T-helper 1 cell treated with Interleukin-12 subunit alpha and Interleukin-12 subunit beta and Interleukin-4 antibody, amounts not matched to agents 30 ng/mL and 1 ng/mL, for 36 hours (primary cell): Measurements from ENCODE around the gene AGGF1. TPM values are rescaled to one million over a fixed set of nuclear protein-coding genes. Genes with fewer than 3 reads are reported as not detected.
"Not testable (repeated sequence)": the region's sequence is repeated elsewhere in the genome, so short reads cannot be mapped to it uniquely, and the experiment has no call there.

Source experiments
- intact Hi-C: fragments of 100-400 bp; cut with micrococcal nuclease; formaldehyde crosslinking; loops from one replicate; pipeline ENCODE4 v1.15.1; 2024
- total RNA-seq: library from RNA; stranded (reverse); gene quantifications from 2 replicates; pipeline ENCODE4 v1.2.3, GENCODE V29; 2022

Gene AGGF1, protein sequence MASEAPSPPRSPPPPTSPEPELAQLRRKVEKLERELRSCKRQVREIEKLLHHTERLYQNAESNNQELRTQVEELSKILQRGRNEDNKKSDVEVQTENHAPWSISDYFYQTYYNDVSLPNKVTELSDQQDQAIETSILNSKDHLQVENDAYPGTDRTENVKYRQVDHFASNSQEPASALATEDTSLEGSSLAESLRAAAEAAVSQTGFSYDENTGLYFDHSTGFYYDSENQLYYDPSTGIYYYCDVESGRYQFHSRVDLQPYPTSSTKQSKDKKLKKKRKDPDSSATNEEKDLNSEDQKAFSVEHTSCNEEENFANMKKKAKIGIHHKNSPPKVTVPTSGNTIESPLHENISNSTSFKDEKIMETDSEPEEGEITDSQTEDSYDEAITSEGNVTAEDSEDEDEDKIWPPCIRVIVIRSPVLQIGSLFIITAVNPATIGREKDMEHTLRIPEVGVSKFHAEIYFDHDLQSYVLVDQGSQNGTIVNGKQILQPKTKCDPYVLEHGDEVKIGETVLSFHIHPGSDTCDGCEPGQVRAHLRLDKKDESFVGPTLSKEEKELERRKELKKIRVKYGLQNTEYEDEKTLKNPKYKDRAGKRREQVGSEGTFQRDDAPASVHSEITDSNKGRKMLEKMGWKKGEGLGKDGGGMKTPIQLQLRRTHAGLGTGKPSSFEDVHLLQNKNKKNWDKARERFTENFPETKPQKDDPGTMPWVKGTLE
- total RNA-seq: 25.4 and 26.7 TPM in 2 replicates

DNA sequence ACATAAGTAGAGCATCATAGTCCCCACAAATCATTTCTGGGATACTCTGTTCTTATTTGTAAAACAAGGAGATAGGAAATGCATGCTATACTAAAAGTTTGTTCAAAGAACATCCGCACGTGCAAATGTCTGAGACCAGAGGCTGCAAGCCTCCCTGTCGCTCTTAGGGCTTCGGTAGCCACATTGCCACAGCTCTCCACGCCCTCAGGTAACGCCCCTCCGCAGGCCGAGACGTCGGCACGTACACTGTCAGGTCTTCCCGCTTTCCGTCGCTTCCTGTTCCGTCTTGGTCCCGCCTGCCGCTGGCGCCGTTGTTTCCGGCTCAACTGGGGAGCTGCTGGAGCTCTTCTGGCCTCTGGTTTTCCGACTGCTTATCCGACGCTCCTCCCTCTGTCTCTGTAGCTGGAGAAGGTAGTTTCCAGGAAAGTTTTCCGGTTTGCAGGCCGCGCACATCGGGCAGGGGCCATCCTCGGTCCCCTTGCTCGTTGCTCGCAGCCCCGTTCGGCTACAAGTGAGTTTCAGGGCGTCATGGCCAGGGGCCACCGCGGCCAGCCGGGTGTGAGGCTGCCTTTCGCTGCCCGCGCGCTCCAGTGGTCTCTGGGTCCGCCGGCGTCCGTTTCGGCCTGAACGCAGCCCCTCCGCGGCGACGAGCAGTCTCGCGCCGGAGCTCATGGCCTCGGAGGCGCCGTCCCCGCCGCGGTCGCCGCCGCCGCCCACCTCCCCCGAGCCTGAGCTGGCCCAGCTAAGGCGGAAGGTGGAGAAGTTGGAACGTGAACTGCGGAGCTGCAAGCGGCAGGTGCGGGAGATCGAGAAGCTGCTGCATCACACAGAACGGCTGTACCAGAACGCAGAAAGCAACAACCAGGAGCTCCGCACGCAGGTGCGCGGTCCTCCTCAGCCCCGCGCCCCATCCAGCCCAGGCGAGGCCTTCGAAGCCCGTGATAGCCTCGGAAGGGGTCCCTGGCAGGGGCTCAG is at the start of gene AGGF1:
AGGF1 (plus strand) TSS at position 308 of the 975 bp plus-strand sequence; CDS start at position 671, 363 bp downstream.
- intact Hi-C loops: loop anchor here (1.0 to 10.0 kb wide), 14 partner anchors 56 to 1976 kb away; partner anchors contain the start of genes AP3B1, ARSB, CERT1 and GCNT4

DNA sequence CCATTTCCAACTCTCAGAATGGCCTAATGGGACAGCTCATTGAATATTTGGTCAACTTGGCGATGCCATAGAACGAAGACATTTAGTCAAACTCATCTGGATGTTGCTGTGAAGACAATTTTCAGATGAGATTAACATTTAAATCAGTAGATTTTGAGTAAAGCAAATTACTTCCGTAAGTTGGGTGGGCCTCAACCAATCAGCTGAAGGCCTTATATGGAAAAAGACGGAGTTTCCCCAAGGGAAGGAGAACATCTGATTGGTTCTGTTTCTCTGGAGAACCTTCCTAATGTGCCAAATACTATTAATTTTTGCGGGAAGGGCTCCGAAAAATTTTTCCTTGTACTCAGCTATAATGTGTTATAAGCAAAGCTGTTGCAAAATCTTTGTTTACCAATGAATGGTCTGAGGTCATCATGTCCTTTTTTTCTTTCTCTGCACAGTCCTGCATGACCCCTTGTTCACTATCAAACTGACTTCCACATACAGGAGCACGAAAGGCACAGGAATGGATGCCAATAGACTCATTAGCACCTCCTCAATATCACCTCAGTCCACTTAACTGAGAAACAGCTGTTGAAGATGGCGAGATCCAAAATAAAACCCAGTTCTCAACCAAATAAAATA is 49.6 kb upstream of the AGGF1 start:
- intact Hi-C loops: no loop called here

DNA sequence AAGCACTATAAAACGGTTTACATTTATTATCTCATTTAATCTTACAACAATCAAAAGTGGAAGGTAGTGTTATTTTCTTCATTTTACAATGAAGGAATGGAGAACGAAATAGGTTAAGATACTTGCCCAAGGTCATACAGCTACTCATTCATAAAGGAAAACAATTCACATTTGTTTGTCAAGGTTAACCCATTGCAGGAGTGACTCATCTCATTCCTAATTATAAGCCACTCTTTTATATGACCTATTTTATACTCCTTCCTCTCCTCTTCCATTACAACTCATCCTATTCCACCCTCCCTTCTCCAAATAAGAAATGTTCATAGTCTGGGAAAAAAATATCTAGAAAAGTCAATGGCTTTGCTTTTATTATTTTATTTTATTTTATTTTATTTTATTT is 47.8 kb upstream of the AGGF1 start:
- intact Hi-C loops: no loop called here

DNA sequence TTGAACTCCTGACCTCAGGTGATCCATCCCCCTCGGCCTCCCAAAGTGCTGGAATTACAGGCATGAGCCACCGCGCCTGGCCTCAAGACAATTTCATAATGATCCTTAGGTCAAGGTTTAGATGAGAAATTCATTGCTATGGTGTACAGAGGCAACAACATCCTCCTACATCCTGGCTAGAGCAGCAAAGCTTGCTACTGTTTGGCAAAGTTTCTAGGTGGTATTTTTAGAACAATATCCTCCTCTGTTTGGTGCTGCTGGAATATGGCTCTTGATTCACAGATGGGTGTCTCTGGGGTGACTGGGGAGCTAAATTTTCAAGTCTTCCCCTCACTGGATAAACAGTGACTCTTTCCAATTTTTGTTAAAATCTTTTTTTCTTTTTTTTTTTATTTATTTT is 46.7 kb upstream of the AGGF1 start:
- intact Hi-C loops: no loop called here

DNA sequence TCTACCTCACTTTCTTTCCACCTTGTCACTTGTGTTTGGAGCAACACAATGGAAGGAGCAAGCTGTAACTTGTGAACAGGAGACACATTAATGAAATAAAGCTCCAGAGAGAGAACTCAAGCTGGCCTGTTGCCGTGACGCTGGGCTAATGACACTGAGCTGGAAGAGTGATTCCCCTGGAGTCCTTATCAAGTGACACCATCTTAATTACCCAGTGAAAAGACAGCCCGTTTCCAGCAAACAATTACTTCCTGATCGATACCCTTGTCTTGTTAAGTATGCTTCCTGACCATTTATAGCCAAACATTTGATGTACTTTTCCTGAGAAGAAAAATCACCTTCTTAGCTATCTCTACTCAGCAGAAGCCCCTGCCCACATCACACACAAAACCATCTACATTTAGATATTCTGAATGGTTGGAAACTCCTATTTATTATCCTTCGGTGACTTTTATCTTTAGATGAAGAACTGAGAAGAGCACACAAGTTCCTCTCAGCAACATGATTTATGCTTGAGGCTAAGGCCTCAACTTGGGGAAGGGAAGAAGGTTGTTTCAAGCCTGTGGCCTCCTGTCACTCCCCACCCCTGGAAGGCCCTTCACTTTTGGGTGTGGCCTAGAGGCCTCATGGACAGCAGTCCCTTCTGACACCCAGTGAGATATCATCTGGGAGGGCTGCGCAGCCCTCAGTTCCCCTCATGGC is 43.2 kb upstream of the AGGF1 start:
- intact Hi-C loops: no loop called here

DNA sequence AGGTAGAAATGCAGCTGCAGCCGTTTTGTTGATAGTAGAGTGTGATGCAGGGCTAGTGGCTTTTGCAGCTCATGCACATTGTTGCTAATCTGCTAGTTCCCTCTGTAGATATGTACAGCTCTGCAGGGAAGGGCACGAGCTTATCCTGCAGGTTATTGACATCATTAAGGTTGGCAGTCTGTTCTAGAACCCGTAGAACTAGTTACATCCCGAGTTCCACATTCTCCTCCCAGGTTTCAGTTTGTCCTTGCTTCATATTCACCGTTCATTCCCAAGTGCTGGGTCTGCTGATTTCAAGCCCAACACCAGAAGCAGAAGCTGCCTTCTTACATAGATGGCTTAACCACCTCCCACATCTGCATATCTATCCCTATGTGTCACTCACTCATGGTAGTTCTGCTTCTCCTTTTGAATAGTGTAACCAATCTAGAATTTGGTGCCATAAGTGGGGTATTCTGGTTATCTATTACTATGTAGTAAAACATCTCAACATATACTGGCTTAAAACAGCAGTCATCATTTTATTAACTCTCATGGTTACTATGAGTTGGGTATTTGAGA is 39.2 kb upstream of the AGGF1 start:
- intact Hi-C loops: no loop called here

DNA sequence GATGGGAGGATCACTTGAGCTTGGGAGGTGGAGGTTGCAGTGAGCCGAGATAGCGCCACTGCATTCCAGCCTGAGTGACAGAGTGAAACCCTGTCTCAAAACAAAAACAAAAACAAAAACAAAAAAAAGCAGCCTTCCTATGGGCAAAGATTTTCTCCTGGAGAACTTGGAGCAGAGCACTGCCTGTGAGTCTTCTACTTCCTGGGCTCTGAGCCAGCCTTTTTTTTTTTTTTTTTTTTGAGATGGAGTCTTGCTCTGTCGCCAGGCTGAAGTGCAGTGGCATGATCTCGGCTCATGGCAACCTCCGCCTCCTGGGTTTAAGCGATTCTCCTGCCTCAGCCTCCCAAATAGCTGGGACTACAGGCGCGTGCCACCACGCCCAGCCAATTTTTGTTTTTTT is 36.8 kb upstream of the AGGF1 start:
- intact Hi-C loops: not testable (repeated sequence)

DNA sequence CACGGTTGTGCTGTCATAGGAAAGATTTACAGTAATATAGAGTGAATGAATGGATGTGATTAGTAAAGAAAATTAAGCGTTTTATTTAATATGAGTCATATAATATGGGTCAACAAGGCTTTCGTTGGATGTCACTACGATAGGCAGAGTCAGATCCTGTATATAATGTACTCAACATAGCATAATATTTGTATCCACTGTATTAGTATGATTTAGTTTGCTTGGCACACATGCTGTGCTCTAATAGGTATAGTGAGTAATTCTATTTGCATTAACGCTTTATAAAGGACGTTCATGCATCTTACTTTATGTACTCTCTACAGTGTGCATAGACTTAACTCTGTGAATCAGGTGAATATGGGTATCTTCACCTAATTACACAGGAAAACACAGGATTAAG is 35.9 kb upstream of the AGGF1 start:
- intact Hi-C loops: no loop called here

DNA sequence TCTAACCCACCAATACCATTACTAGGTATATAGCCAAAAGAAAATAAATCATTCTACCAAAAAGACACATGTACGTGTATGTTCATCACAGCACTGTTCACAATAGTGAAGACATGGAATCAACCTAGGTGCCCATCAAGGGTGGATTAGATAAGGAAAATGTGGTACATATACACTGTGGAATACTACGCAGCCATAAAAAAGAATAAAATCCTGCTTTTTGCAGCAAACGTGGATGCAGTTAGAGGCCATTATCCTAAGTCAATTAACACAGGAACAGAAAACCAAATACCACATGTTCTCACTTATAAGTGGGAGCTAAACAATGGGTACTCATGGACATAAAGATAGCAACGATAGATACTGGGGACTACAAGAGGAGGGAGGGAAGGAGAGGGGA is 32.0 kb upstream of the AGGF1 start:
- intact Hi-C loops: not testable (repeated sequence)

DNA sequence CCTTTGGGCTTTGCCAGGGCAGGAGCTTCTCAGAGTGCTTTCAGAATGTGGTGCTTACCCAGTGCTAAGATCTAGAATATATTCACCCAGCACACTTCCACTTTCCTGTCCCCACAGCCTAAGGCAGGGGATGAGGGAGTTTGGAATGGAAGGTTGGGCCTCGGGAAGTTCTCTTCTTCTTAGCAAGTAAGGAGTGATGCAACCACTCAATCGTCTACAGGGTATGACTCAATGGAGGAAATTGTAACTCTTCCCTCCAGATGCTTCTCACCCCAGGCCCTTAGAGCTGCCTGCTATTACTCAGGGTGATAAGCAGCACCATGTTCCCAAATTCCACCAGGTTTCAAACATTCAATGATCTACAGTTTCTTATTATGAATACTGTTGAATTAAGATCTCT is 30.8 kb upstream of the AGGF1 start:
- intact Hi-C loops: no loop called here

DNA sequence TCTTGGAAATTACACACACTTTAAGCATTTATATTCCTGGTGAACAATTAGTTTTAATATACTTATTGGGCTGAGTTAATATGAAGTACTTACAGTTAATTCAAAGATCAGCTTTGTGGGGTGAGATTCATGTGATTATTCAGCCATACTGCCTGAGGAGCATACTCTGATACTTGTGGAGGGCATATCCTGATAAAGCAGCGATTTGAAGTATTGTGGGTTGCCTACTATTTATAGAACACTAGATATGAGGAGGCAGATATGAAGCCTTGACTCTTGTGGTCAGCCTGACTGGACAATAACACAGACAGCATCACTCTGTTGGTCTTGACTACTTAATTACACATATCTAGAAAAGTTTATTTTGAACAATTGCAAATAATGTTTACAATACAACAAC is 27.0 kb upstream of the AGGF1 start:
- intact Hi-C loops: no loop called here

DNA sequence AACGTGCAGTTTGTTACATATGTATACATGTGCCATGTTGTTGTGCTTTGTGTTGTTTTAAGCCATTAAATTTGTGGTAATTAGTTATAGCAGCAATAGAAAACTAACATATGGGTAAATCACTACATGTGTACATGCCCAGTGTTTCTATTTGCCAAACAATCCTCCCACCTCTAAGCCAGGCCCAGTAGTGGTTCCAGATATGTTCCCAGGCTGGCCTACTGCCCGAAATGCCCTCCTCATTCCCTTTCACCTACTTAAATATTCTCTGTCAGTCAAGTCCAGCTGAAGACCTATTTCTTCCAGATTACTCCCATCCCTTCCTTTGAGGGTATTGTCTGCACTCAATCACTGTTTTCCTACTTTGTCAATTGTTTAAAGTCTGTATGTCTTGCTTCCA is 24.1 kb upstream of the AGGF1 start:
- intact Hi-C loops: no loop called here

DNA sequence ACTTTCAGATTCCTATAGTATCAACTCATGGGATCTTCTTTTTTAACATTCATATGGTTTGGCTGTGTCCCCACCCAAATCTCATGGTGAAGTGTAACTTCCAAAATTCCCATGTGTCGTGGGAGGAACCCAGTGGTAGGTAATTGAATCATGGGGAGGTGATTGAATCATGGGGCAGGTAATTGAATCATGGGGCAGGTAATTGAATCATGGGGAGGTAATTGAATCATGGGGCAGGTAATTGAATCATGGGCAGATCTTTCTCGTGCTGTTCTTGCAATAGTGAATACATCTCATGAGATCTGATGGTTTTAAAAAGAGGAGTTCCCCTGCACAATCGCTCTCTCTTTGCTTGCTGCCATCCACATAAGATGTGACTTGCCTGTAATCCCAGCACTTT is 21.8 kb upstream of the AGGF1 start:
- intact Hi-C loops: no loop called here

DNA sequence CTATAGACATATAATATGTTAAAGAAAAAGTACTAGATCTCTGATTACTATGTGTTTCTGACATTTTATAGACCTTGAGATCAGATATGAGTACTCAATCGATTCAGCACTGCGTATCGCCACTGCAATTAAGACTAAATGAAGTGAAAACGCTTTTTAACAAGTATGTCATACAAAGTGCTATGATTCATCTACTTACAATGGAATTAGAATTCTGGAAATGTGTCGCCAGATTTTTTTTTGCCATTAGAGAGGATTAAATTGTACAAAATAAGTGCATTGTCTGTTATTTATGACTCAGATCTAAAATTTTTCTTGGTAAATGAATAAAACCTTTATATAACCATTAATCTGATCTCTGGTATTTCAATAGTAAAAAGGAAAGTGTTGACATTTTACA is 20.0 kb upstream of the AGGF1 start:
- intact Hi-C loops: no loop called here

DNA sequence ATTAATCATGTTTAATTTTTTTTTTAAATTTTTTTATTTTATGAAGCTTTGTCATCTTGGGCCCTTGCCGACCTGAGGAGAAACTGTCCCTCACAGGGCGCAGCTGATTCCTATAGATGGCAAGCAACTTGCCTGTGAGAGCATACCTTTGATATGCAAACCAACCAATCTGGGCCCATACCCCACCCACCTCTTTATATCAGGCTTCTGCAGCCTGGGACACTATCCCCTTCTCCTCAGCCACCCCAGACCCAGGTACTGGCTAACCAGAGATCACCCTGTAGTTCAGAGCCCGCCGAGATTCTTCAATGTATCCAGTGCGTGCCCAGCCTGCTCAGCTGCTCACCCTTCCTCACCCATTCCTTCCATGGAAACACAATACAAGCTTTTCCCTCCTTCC is 18.7 kb upstream of the AGGF1 start:
- intact Hi-C loops: no loop called here

DNA sequence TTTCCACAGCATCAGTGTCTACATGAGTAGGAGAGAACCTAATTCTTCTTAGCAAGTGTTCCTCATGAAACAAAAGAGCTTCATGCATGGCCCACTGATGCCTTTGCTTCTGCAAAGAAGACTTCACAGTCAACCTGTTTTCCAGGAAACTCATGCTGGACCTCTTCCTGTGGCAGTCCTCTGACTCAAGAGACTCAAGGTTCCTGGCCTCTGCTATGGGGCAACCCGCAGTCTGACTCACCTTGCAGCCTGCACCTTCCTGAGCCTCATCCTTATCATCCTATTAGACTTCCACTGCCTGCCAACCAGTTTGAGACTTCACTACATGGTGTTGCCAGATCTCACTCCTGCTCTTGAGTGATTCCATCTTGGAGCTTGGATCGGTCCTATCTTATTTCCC is 17.6 kb upstream of the AGGF1 start:
- intact Hi-C loops: no loop called here

DNA sequence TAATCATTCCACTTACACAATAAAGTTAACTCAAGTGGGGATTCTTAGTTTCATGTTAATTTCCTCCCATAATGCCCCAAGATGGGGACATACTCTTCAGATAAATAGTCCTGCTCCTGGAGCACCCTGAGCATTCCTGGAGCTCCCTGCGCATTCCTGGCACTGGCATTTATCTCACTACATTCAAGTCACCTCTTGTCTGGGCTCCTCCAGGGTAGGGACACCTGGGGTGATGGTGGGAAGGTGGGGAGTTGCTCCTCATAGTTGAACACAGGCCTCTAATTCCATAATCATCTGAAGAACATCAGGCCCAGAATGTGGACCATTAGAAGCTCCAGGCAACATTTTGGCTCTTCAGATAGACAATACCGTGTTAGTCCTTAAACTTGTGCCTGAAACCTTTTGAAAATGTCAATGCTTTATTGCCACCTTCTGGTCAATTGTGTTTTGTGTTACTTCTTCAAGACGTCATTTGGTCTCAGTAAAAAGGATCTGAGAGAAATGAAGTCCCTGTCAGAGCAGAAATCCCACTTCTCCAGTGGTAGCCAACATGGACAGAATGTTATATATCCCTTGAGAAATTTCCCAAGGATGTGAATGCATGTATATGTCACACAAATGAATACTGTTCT is 14.2 kb upstream of the AGGF1 start:
- intact Hi-C loops: loop anchor here (1.0 kb wide), 3 partner anchors 148 to 415 kb away; partner anchors contain the start of gene F2R

DNA sequence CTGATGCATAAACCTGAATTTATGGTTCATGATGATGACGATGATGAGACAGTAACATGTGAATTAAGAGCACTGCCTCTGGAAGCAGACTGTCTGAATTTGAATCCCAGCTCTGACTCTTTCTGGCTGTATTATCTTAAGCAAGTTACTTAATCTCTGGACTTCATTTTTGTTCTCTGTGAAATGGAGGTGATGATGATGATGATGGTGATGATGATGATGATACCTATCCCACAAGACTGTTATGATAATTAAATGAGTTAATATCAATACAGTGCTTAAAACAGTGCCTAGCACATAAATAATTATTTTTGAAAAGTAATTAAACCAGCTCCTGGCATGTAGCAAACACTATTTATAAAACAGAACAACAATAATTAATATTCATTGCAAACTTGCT is 13.2 kb upstream of the AGGF1 start:
- intact Hi-C loops: loop anchor here (1.0 kb wide), 3 partner anchors 149 to 416 kb away; partner anchors contain the start of gene F2R

DNA sequence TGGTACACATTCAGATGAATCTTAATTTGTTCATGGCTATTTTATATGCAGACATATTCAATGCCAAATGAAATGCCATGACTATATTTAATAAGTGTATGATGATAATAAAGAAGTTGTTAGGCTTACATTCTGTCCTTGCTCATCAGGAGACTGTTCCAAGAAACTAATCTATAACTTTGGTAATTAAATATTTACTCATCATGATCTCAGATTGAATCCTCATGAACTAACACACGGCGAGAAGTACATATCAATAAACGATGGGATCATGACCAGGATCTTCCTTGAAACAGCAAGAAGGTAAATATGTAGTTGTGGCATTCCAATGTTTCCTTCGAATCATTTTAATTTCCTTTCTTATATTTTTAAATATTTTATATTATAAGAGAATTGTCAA is 12.5 kb upstream of the AGGF1 start:
- intact Hi-C loops: no loop called here
